Dedifferentiated amniotic fluid mesenchymal stem cell (primary cell): ENCODE results near the gene CDRT4.

Experiments used
- DNase-seq: peaks from one replicate; pipeline ENCODE4 v3.0.0-alpha.2; 2016; ENCODE audit errors: extremely low spot score

Gene CDRT4

DNA sequence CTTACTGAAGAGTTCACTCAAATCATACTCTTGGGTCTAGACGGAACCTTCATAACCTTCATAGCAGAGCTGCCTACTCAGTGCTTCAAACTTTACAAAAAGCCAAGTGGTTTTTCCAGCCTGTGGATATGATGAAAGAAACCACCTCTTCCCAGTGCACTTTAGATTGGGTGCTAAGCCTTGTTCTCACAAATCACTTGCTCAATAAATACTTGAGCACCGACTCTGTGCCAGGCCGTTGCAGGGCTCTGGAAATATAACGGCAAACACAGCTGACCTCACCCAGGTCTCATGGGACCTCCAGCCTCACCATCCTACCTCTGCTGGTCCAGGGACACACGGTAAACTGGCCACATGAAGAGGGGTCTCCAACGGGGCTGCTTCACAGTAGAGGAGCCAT, 35.7 kb downstream of the CDRT4 start:
- no peak for DNase-seq

DNA sequence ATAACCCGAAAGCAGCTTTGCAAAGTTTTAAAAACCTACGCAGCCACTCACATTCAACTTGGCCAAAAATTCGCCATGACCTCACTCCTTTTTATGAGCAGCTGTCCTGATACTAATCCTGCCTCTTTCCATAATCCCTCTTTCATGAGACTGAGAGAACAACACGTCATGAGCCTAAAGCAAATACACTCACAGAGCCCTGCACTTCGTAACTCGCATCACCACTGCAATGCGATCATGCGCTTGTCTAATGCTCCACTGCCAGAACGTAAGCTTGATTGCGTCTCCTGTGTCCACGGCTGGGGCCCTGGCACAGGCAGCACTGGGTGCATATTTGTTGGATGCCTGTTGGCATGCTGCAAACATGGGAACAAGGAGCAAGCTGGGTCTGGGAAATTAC, 36.2 kb downstream of the CDRT4 start:
- DNase-seq = no peak

DNA sequence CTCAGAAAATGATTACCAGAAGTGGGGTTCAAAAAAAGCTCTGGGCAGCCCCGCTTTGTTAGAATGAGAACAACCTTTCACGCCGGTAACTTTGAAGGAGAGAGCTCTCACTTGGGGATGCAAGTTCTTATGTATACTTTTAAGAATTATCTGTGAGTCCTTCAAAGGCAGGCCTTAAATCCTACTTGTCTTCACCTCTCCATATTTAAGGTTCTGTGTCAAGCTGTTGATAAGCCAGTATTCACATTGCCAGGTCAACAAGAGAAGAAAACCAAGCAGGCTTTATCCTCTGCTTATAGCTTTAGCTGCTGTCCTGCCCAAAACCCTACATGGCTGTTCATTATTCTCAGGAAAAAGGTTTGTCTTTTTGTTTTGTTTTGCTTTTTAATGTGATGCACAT, 42.9 kb downstream of the CDRT4 start:
- no peak for DNase-seq

DNA sequence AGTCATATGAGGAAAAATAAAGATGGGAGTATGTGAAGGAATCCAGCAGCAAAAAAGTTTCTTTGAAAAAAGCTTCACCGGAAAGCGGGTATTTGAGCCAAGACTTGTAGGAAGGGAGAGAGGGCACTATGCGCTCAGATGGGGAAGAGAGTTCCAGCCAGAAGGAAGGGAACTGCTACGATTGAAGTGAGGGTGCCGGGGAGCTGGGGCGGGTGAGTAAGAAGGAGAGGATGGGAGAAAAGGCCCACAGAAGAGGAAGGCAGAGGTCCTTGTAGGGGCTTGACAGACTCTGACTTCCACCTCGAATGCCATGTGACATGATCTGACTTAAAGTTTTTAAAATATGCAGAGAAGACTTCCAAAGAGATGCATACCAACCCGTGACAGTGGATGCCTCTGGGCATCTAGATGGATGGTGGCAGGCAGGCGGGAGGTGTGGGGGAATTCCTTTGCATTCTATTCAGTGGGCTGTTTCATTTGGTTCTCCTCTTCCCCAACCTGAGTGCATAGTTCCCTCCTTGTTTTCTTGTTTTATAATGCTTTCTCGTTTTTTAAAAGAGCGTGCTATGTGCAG, 44.9 kb downstream of the CDRT4 start:
- DNase-seq = no peak

DNA sequence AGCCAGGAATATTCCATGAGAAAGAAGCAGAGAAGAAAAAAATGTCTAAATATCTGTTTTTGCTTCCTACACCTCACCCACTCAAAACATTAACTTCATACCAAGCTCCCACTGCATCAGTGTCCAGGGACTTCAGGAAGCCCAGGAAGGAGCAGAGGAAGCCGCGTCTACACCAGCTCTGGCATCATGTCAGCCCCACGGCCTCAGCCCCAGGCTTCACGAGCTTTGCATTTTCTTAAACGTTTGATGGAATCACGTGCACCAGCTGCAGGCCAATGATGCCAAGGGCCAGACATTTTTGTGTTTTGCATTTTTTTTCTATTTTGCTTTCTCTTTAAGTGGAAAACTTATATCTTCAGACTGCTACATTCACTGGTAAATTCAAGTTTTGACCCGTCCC, 48.6 kb downstream of the CDRT4 start:
- no peak for DNase-seq

DNA sequence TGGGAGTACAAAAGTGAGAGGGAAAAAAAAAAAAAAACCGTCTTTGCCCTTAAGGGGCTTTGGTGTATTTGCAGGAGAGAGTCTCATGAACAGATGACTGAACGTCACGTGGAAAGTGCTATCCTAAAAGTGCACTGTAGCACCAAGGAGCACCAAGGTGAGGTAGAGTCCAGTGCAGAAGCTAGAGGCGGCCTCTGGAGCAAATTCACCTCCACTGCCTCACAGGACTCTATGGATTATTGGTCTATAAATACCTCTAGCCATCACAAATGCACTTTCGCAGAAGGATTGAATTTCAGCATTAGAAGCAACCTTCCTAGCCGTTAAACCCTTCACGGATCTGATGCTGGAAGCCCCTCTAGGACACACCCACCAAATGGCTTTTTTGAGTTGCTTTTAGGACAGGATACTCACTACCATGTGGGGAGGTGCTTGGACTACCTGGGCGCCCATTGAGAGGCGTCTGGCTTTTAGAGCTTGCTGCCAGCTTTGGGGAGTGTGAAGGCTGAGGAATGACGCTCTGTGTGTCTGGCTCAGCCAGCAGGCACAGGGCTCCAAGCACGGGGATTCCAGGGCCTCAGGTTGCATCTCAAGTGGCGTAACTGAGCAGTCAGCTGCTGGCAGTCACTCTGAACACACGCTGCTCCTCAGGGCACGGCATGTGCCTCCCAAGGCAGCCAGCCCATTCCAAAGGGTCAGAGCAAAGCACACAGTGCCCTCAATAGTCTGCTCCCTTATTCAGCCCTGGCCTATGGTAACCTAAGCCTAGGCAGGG, 52.7 kb downstream of the CDRT4 start:
- no peak for DNase-seq

DNA sequence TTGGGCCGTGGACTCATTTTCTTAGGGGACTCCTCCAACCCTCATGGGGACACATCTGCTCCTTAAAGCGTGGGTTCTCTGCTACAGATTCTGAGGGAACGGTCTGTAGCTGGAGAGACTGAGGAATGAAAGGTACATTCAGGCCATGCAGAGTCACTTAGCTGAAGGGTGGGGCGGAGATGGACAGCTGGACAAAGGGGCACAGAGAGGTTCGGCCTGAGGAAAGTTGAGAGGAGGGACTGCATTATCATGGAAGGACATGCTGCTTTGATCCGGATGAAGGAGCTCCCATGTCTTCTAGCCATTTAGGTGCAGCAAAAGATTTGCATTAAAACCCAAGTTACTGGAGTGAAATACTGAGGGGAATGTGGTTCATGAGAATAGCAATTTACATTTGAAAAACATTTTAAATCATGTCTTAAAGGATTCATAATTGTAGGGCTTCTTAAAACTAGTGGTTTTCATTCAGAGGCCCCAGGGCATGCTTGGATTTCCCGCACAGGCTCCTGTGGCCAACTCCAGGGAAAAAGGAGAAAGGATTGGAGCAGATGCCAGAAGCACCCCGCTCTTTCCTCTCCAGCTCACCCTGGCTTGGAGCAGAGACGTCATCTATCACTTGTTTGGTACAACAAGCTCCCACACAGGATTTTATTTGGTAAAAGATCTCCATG, 54.2 kb downstream of the CDRT4 start:
- DNase-seq = no peak

DNA sequence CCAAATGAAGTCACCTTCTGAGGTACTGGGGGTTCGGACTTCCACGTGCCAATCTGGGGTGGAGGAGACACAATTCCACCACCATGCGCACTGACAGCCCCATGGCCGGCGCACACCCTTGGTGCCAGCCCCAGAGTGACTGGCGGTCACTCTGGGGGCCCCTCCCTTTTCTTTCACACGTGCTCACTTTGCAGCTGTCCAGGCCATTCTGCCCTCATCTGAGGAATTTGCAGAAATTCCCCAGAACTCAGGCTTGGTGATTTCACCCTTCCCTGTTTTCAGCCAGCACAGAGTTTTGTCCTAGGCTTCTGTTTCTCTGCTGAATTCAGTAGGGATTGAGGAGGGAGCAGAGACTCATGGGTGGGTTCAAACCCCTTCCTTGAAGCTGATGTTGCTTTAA, 54.8 kb downstream of the CDRT4 start:
- DNase-seq = no peak

DNA sequence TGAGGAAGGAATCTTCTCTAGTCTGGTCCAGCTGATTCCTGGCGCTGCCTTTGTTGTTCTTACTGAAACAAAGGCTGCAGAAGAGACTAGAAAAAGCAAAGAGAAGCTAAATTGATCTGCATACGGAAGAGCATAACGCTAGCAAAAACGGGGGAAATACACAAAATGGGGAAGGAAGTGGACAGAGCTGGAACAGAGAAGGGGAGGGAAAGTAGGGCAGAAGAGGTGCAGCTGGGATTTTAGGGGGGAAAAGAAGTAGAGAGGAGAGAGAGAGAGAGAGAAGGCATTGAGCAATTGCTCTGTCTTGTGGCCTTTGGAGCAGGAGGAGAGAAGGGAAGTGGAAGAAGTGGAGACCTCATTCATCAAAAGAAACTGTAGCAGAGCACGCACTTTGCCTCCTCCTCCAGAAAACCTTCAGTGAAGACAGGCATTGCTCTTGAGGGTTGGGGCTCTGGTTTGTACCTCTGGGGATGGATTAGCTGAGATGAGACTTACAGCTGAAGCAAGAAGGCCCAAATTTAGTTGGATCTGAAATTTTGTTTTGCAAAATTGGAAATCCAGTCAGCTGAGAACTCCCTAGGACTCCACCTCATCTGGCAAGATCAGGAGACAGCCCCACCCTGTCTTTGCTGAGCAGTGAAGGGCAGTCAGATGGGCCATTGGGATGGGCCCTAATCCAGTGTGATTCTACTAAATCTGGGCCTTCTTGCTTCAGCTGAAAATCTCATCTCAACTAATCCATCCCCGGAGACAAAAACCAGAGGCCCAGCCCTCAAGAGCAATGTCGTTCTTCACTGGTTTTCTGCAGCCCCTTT, 55.8 kb downstream of the CDRT4 start:
- DNase-seq = no peak

DNA sequence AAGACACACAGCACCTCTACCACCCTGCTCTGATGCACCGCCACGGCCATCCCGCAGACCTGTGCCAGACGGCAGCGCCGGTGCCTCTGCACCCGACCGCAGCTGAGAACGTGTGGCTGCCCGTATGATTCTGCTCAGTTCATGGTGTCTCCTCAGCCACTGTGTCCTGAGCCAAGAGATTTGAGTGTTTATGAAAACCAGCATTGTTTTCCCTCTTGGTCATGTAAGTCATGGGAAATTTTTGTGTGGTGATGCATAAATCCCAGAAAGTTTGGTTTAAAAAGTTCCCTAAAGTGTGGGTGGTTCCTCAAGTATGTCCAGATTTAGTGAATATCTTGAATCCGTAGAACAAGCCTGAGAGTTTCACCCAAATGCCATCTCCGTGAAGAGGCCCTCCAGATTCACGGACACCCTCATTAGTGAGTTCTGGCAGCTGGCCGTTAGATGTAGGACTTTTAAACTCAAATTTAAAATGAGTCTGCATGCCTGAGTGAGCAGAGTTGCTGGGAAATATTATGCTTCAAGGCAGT, 57.6 kb downstream of the CDRT4 start:
- peak; percentile 95 for DNase-seq

DNA sequence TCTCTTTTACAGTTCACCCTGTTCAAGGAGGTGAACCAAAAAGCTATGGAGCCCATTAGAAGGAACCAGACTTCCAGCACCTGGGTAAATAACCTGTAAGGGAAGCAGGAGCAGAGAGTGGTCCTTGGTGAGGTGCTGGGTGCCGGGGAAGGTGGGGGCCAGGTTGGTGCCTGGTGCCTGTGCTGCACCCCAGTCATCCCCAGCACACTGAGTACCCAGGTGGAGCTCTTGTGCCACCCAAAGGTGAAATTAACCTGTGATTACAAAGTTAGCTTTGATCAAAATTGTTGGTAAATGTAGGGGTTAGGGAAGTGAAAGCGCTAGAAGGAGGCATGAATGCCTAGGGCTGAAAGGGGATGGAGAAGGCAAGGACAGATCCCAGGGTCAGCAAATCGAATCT, 58.6 kb downstream of the CDRT4 start:
- no peak for DNase-seq

DNA sequence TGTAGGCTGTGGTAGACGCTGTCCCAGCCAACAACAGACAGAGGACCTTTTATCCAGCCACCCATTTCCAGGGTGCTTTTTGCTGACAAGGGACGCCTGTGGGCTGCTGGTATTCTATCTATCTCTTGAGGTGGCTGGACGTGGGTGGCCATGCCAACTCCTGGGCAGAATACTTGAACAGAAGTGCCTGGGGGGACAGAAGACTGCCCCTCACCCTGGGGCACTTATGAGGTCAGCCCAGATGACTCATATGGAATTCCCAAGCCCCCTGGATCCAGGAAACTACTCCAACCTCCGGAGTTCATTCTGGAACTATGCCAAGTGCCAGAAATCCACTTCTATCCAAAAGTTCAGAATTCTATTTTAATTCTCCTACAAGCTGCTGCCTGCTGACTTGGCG, 61.3 kb downstream of the CDRT4 start:
- DNase-seq = no peak

DNA sequence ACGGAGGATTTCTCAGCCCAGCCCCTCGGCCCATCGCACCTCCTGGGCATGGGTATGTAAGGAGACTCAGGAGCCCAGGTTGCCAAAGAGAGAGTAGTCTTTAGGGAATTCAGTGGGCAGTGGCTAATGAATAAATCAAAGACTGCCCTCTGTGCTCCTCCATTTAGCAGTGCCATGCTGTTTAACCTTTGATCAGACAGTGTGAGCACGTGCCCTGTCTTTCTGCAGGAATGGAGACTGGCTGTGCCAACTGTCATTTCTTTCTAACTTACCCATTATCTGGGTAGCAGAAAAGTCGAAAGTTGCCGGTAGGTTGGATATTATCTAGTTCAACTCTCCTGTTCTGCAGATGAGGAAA, 62.4 kb downstream of the CDRT4 start:
- no peak for DNase-seq

DNA sequence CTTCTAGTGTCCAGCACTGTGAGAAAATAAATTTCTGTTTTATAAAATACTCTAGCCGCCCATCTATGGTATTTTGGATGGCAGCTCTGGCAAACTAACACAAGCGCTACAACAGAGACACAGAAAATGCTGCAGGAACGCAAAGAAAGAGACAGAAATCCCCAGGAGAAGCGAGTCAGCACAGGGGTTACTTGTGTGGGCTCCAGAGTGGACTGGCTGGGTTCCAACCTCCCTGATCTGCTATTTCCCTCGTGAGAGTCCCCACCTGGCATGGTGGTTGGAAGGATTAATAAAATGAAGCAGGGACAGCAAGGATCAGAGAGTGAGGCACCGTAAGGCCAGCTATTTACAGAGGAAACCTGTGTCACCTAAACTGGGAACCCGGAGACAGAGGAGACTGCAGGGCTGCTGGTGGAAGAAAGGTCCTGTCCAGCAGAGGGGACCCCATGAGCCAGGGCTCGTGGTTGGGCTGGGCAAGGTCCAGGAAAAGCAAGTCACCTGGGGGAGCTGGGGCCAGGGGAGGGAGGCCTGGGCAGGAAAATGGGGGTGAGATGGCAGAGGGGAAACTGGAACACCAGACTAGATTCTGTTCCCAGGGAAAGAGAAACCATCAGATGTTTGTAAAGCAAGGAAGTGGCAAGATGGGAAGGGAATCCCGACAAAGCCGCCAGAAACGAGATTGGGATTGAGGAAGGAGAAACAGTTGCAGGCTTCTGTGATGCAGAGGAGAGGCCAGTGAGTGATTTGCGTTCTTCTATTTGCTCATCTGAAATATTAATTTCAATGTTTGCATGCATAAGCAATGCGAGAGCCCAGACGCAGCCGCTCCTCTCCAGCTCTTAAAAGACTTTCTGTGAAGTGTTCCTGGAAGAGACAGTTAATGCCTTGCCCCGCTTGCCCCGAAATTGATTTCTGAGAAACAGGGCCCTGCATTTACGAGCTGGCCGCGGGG, 63.0 kb downstream of the CDRT4 start:
- DNase-seq = no peak

DNA sequence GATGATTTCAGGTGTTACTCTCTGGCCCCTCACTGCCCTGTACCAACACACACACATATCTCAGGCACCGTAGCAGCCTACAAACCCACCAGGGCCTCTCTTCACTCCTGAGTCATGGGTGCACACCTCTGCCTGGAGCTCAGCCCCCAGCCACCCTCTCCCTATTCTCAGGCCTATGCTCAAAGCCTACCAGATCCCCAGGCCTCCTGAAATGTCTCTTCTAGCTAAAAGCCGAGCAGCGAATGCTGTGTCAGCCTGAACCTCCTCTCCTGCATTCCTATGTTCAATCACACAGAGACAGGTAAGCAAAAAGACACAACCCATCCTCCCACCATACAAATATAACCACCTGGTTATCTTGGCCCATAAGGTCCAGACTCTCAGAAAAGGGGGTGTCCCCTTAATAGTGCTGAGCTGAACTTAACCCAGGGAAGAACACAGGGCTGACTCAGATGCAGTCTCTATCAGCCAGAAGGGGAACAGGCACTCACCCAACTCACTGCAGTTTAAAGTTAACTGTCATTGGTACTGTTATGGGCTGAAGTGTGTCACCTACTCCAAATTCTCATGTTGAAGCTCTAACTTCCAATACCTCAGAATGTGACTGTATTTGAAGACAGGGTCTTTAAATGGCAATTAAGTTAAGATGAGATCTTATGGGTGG, 64.0 kb downstream of the CDRT4 start:
- DNase-seq = no peak

DNA sequence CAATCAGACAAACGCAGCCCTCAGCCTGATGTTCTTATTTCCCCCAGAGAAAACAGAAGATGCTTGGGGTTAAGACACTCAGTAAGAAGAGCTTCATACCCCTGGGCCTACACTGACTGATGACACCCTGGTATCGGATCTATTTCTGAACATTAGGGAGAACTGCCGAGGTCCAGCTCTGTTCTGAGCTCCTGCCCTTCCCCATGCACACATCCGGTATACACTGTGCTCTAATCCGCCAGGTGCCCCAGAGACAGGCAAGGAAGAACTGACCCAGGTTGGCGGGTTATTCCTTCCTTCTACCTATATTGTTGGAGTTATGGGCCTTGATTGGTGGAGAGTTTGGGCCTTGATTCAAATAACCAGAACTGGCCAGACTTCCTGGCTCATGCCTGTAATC, 68.0 kb downstream of the CDRT4 start:
- no peak for DNase-seq

DNA sequence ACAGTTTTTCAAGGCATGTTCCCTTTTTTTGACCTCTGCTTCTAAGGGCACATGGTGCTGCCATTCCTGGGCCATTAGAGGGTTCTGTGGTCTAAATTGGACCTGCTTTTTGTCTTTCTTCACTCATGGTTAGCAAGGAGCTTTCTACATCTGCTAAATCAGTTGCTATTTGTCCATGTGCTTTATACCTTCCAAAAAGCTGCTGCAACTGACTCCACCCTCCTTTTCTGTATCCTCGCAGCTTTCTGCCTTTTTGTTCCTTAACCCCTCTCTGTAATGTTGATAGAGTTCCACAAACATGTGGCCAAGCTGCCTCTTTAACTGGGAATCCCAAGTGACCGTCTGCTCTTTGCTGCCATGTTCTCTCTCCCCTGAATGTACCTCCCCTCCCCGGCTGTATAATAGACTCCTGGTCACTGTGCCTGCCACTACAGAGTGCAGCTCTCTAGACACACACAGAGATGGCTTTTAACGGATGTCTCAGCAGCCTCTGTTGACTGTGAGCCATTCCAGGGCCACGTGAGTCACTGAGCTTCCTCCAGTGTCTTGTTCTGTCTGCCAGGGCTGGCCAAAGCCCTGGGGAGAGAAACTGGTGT, 68.6 kb downstream of the CDRT4 start:
- no peak for DNase-seq

DNA sequence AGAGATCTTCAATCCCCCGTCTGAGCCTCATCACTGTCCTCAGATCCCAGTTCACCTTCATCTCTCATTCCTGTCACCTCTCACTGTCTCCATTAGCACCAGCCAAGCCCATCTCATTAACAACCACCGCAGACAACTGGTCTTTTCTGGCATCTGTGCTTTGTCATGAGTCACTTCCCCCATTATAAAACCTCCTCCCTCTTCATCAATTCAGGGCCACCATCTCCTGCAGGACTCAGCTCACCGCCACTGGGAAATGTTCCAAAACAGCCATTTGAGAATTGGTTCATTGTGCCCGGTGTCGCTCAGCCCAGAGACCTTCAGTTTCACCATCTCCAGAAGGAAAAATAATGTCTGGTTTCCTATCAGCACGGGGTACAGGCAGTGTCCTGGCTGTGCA, 69.1 kb downstream of the CDRT4 start:
- DNase-seq = no peak

DNA sequence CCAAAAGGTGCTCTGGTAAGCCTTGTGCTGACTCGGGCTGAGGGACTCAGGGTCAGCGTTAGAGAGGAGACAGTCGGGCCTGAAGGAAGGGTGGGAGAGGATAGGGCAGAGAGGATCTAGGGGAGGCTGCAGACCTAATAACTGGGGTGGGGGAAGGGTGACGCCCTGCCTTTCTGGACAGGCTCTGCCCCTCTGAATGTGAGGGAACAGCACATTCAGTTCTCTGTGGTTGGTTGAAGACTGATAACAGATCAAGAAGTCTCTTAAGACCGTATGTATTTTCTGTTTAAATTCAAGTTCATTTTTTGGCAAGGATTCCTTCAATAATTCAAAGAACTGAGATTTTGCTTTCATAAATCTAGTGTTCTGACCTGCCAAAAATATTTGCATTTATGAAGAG, 69.8 kb downstream of the CDRT4 start:
- no peak for DNase-seq

DNA sequence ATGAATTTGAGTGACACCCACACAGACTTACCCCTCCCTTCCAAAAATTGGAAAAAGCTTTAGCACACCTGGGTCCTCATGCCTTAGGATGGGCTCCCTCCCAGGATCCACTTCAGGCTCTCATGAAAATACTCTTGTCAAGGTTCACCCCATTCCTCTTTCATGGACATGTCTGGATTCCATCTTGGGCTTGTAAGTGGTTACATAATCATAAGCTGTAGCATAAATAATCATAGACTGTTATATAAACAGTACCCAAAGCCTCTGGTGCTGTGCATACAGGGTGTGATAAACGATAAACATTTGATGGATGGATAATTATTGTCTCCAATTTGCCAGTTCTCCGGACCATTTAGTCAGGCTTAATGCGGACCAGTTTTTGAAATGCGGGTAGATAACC, 72.3 kb downstream of the CDRT4 start:
- DNase-seq = no peak
